ENCODE results near the gene IGF2BP3.

Gene IGF2BP3

DNA sequence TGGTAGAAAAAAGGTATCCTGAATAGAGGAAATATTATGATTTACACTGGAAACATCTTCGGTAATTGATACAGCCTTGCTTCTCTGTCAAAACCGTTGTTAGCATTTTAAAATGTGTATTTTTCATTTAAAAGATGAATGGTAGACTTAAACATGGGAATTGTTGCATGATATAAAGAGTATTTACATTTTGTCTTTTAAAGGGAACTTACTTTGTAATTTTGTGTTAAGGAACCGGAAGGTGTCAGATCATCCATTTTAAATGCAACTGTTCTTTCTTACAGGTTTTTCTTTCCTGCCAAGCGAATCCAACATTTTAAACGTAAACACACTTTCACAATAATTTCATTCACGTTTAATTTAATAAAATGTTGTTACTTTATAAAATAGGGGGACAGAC, 1.8 kb upstream of the IGF2BP3 start:
- no peak for DNase-seq

DNA sequence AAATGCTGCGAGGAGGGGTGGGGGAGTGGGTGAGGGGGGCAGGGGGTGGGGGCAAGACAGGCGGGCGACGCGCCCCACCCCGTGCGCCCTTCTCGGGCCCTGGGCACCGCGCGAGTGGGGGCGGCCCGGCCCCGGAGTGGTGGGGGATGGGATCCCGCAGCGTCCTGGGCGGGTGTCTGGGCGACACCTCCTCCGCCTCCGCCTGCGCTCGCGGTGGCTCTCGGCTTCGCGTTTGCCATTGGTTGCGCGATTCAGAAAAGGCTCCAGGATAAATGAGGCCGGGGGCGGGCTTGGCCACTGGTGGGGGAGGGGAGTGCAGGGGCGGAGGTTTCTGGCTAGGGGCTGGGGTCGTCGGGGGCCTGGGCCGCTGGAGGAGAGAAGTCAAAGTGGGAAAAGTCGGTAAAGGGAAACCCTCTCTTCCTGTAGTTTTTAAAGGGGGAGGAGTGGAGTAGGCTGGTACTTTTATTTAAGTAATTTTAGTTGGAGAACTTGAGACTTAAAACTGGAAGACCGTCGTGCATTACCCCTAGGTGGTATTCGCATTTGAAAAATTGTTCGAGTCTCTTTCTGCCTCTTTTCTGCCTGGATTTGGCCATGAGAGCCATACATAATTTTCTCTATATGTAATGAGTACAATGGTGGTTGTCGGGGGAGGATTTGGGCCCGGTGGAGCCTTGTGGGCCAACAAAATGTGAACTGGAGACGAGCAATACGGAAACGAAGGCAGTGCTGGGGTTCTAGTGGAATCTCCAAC, 992 bp upstream of the IGF2BP3 start:
- peak; percentile 86 for DNase-seq

DNA sequence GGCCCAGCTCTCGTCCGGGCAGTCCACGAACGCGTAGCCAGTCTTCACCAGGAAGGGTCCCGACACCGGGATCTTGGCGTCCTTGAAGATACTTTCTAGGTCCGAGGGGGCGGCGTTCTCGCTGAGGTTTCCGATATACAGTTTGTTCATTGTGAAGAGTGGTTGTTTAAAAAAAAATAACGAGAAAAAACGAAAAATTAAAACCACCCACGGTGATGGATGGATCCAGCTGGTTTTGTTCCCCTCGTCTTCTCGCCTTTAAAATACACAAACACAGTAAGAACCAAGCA, 385 bp downstream of the IGF2BP3 start:
- no peak for DNase-seq

DNA sequence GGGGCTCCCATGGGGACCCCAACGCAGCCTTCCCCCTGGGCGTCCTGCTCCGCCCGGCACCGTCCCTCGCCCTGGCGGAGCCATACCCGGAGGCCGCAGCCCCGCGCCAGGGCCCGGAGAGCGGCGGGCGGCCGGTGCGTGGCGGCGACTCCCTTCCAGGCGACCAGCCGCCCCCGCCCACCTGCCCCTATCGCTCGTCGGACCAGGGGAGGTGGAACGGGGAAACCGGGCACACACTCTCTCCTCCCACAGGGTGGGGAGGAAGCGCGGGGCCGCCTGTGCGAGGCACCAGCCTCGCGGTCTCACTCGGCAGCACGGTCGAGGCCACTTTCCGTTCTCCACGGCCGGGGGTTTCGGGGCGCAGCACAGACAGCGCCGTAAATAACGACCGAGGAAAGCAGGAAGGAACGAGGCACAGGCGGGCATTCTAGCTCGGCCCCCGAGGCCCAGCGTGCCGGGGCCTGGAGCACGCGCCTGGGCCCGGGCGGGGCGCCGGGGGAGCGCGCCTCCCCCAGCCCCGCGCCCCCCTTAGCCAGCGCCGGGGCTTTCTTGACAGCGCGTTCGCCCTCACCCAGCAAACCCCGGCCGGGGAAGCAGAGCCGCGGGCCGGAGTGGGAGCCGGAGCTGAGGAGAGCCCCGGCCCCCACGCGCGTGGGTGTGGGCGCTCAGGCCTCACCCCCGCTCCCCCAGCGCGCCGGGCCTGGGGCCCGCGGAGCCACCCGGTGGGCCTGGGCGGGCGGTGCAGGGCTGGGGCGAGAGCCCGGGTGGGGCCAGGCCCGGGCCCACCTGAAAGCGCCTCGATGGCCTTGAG, 936 bp downstream of the IGF2BP3 start:
- peak; percentile 20 for DNase-seq

DNA sequence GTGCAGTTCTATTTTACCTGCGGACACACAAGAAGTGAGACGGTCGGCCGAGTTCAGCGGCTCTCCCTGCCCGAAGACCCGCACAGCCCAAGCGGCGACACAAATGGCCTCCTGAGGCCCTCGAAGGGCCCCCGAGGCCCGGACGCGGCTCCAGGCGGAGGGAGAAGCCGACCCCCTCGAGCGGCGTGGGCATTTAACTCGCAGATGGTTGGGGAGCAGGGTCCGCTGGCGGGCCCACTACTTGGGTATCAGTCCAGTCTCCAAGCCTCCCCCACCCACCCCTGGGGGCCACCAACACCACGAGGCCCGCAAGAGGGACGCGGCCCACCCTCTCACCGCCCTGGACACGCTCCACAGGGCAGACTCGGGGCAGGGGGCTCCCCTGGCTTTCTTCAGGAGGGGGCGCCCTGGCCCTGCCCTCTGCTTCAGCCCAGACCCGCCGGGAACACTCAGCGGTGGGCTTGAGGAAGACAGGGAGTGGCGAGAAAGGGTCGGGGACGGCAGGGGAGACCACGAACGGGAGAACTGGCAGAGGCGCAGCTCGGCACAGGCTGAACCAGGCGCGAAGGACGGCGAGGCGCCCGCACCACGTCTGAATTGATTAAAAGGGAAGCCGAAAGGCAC, 1.7 kb downstream of the IGF2BP3 start:
- no peak for DNase-seq

DNA sequence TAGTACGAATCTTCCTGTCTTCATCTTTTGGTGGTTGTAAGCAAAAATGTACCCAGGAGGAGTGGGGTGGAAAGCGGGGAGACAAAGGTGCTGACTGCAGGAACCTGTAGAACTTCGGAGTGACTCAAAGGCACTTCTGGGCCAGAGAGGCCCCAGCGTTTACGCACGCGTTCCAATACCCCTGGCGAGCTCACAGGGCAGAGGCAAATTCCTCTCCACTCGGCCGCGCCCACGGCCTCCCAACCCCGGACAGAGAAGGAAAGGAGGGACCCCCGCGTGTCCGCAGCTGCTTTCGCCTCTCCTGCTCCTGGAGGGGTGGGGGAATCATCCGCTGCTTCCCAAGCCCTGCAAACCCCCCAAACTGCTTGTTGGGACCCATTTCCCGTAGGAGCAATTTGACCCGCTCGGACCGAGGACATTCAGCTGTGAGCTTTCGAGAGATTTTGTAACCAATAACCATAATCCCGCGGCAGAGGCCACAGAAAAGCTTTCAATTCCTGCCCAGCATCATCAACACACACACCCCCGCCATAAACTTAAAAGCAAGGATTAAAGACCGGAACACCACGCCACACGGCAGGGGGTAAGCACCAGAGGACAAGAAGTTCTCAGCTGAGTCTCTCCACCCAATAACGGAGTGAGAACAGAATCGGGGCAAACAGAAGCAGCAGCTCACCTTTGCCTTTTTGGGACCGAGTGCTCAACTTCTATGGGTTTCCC, 2.3 kb downstream of the IGF2BP3 start:
- peak; percentile 45 for DNase-seq

DNA sequence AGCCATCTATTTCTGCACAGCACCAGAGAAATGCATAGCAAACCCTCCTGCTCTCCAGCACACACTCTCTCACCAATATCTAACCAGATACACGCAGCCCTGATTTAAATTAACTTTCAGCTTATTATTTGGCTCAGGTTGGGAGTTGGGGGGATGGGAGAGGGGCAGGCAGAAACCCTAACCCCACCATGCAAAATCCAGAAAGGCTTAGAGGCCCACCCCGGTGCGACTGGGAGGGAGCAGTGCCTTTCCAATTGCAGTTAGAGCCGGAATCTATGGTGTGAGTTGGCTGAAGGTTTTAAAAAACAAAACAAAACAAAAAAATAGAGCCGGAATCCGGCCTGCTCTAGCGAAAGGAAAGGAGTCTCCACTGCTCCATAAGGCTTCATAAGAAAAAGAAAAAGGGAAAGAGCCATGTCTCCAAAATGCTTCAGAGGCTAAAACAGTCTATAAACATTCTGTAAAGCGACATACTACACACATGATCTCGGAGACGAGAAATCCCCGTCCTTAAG, 2.9 kb downstream of the IGF2BP3 start:
- no peak for DNase-seq

DNA sequence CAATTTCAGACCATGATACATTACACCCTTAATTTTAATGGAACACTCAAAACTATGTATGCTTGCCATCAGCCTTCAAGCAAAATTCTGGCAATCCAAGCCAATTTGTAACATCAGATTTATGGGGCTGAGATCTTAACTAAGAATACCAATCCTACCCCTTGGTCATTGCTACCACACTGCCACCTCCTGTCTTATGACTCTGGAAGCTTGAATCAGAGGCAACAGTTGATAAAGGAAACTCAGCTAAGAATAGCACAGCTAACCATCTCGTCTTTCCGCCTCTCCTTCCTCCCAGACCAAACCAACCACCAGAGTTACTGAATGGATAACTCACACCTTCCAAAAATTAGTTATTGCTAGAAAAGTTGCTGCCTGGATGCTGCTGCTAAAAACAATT, 7.4 kb downstream of the IGF2BP3 start:
- DNase-seq = peak; percentile 57

DNA sequence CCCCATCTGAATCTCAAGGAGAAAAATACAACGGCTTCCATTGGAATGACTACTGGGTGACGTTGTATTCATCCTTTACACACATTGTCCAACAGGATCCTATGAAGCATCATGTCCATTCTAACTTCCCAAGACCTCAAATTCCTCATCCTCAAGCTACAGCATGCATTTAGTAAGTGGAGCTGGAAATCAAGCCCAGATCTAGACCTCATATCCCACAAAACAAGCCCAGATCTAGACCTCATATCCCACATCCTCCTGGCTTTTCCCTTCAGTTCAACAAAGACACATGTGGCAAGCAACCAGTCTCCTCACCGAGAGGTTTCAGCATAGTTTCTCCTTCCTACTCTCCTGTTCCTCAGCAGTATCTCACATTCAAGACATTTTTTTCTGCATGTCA, 12.2 kb downstream of the IGF2BP3 start:
- no peak for DNase-seq

DNA sequence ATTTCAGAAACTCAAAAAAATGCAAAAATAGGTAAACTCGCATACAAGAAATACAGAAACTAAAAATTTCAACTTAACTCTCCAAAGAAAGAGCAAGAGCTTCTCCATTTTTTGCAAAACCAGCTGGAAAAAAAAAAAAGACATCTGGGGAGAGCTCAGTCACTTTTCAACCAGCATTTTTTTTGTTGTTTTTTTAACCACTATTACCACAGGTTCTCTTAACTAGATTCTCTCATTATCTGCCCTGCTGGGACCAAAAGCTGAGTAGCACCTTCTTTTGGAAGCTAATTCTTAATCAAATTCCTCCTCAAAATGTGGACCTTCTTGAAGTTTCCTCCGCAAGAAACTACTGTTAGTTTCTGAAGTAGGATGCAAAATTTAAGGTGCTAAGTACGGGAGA, 14.2 kb downstream of the IGF2BP3 start:
- no peak for DNase-seq

DNA sequence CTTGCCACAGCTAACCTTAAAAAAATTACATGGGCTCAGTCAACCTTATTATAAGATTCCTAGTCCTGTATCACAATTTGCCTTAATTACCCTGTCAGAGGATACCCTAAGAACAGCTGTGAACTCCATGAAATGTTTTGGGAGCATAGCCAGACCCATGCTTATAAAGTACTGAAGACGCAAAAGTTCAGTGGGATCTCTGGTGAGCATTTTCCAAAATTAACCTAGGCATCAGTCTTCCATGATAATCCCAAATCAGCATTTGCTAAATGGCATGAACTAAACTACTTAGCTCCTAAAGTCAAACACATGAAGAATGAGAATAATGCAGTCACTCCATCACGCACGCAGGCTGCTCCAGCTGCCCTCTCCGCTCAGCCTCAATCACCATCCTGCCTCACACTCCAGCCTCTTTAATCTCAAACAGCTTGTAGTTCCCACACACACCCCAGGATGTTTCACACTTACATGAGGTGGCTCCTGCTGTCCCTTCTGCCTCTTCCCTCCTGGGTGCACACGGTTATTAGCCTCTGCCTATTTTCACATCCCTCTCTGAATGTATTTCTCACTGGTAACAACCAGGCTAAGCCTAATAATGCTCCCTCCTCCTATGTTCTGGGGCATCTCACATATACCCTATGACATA, 15.3 kb downstream of the IGF2BP3 start:
- DNase-seq = no peak

DNA sequence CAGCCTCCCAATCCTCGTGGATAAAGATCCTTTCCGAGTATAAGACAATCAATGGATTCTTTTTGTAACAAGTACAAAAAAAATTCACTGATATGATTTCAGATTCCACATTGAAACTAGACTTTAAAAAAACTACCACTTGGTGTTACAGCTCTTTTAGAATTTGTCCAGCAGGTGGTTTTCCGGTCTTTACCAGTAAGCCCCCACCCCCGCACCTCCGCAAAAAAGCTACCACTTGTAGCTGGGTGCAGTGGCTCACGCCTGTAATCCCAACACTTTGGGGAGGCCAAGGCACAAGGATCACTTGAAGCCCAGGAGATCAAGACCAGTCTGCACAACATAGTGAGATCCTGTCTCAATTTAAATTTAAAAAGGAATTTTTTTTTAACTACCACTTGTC, 19.8 kb downstream of the IGF2BP3 start:
- no peak for DNase-seq

DNA sequence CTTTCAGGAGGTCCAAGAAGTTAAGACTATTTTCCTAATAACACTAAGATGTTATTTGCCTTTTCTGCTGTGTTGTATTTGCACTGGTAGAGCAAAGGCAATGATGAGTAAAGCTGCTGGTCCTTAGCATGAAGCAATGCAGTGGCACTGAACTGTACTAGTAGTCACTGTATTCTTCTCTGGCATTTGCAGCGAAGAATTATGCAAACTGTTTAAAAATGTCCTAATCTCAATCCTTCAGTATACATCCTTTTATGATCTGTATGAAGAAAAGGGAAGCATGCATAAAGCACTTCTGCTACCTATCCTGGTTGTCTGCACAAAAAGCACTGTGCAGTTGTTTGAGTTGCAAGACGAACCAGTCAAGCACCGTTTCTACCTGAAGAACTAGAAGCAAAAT, 20.4 kb downstream of the IGF2BP3 start:
- DNase-seq = no peak

DNA sequence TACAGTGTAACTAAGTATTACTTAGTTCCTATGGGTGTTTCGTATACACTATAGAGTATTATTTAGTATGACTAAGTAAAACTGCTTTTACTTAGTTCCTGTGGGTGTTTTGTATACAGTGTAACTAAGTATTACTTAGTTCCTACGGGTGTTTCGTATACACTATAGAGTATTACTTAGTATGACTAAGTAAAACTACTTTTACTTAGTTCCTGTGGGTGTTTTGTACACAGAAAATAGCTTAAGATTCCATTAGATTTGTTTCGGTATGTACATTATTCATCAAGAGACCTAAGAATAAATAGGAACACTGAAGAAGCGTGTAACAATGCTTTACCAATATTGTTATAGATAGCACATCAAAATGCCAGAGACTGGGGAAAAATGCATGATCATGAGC, 25.0 kb downstream of the IGF2BP3 start:
- no peak for DNase-seq

DNA sequence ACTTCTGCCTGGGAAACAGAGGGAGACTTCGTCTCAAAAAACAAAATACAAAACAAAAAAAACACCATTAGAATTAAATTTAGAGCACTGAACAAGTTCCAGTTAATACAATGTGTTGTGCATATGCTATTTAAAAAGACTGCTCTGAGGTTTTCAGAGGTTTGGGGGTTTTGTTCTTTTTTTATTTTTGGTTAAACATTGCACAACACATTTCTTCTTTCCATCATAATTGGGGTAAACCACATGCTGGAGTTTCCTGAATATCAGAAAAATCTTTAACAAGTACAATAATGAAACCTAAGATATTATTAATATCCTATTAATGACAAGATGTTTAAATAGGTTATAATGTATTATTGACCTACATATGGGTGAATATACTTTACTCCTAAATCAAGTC, 26.3 kb downstream of the IGF2BP3 start:
- peak; percentile 18 for DNase-seq

DNA sequence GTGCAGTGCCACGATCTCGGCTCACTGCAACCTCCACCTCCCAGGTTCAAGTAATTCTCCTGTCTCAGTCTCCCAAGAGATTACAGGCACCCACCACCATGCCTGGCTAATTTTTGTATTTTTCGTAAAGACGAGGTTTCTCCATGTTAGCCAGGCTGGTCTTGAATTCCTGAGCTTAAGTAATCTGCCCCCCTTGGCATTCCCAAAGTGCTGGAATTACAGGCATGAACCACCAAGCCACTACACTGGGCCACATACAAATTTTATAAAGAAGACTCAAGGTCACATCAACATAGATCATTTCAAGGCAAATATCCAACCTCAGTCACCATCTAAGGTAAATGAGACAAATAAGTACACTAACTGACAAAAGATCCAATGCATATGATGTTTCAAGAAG, 32.1 kb downstream of the IGF2BP3 start:
- DNase-seq = peak; percentile 56

DNA sequence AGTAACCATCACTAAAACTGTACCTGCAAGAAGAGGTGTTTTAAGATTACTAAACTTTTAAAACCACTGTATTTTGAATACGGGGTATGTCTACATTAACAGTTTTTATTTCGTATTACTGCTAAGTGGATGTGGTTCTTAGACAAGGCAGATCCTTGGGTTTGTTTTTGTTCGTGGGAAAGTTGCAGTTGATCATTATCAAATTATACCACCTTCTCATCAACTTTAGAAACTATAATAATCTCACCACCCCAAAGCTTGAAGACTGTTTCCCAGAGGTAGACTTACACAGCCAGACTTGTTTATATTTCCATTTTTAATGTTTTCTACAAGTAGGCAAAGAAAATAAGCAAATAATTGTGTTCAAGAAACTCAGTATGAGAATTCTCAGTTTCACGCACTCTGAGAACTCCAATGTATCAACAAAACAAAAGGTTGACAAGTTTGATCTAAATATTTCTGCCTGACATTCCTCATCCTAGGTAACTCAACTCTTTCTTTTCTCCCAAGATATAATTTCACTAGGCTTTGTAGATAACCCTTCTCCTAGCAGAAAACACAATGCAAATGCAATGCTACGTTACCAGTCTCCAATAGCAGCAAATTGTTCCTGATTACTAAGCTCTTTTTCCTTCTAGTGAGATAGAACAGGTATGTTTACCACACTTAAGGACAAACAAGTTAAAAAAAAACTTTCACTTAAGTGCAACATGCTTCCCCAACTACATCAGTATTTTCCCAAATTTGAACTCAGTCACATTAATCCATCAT, 36.0 kb downstream of the IGF2BP3 start:
- no peak for DNase-seq

DNA sequence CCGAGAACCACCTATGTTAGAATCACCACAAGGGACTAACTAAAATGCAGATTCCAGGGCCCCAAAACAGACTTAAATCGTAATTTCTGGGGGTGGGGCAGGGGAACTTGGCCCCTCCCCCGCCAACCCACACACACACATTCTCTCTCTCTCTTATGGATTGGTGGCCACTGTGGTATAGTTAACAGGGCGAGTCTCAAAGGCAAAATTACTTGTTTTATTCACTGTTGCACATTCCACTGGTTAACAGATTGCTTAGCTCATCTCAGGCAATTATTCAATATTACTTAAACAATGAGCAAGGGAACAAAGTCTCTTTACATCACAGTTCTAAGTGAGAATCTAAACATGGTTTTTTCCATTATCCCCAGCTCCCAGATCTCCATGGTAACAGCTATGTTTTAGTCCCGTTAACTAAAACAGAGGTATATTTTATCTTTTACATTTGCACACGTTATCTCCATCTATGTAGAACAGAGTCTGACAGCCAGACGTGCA, 38.5 kb downstream of the IGF2BP3 start:
- peak; percentile 33 for DNase-seq

DNA sequence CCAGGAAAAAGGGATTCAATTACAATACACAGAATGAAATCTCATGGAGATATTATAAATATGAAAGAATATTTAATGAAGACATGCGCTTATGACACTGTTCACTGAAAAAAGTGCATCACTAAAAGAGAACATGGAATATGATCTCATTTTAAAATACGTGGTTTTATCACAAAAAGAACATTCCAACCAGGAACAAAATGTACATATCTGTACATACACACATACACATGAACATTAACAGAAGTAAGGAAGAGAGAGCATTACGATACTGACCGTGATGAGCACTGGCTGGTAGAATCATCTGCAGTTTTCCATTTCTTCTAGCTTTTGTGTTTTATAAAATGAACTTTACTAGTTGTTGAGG, 39.4 kb downstream of the IGF2BP3 start:
- no peak for DNase-seq

DNA sequence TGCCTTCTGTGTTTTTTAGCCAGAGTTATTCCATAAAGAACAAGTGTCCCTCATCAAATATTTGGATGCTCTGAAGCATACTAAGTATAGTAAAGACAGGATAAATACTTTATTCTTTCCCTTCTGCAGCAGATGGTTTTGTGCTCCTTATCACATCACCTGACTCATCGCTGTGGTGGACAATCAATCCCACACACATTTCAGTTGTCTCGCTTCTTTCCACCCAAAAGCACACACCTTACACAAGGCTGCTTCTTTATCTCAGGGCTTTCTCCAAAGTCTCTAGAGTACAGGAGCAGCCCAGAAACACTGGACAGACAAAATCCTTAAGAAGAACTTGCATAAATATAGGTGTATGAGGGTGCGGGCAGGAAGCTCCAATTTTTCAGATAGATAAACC, 43.4 kb downstream of the IGF2BP3 start:
- DNase-seq = no peak

DNA sequence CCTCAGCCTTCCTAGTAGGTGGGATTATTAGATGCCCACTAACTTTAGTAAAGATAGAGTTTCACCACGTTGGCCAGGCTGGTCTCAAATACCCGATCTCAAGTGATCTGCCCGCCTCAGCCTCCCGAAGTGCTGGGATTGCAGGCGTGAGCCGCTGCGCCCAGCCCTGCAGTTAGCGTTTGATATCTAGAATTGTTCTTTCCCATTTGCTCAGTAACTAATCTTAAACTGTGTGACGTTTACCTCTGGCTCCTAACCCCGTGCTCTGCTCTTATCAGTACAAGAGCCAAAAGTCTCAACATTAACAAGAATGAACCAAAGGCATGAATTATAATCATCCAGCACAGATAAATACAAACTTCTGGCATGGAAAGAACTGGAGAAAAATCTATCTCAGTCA, 47.4 kb downstream of the IGF2BP3 start:
- no peak for DNase-seq

DNA sequence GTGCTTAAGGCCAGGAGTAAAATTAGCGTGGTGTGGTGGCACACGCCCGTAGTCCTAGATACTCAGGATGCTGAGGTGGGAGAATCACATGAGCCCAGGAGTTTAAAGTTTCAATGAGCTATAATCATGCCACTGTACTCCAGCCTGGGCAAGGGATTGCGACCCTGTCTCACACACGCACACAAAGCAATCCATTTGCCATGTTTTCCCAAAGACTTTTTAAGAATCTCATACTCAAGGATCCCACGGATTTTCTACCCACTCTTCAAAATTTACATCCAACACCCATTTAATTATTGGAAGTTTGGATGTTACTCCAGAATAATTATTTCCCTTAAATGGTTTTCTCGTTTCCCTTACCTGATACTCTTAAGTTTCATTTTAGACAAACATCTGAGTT, 47.9 kb downstream of the IGF2BP3 start:
- no peak for DNase-seq

Data from fibroblast of skin of scalp (primary cell).